GM12891 (cell line): ENCODE results near the gene LY6G6F.
"Not testable (repeated sequence)": the region's sequence is repeated elsewhere in the genome, so short reads cannot be mapped to it uniquely, and the experiment has no call there.

Experiments
- DNase-seq: peaks from one replicate; pipeline ENCODE4 v3.0.0; 2011; ENCODE audit warnings: low spot score; ENCODE audit not compliant: insufficient read length
- FAIRE-seq: peaks from 2 replicates; lab custom pipeline; 2011; peaks lifted over from hg19 to GRCh38; lab: Jason Lieb, UNC
- PAX5 ChIP-seq: IDR thresholded peaks from 2 replicates; pipeline ENCODE4 v1.6.1; 2011; ENCODE audit warnings: low read length, moderate library complexity, mild to moderate bottlenecking; ENCODE audit not compliant: insufficient read depth, severe bottlenecking
- POLR2A ChIP-seq: IDR thresholded peaks from 2 replicates; pipeline ENCODE4 v1.6.1; 2011; ENCODE audit warnings: low read depth, low read length, control low read depth
- POLR2AphosphoS5 ChIP-seq: IDR thresholded peaks from 2 replicates; pipeline ENCODE4 v1.6.1; 2011; ENCODE audit warnings: low read depth, low read length, control low read depth
- POU2F2 ChIP-seq: IDR thresholded peaks from 2 replicates; pipeline ENCODE4 v1.6.1; 2011; ENCODE audit warnings: low read depth, mild to moderate bottlenecking, control low read depth, low read length, moderate library complexity
- SPI1 ChIP-seq: IDR thresholded peaks from 2 replicates; pipeline ENCODE4 v1.6.1; 2011; ENCODE audit warnings: low read depth, low read length, control low read depth
- TAF1 ChIP-seq: IDR thresholded peaks from 2 replicates; pipeline ENCODE4 v1.6.1; 2011; ENCODE audit warnings: low read depth, low read length, control low read depth

LY6G6F gene

DNA sequence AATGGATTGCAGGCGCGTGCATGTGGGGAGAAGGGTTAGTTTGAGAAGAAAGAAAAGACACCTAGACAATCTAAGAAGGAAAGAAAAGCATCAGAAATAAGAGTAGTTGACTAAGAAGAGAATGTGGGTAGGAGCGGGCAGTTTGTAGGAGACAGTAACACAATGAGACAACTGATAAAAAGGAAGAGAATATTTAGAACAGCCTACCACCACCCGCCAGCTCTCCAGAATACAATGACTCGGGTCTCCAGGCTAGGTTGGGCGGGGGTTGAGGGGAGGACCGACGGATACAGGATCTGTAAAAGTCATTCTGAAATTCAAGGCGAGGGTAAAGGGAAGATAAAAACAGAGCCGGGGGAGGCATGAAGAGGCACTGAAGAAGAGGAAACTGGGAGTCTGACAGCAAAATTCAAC is 4.3 kb upstream of the LY6G6F start:
- TF ChIP-seq PAX5 (no peak), SPI1 (no peak), TAF1 (no peak), POU2F2 (no peak), POLR2AphosphoS5 (no peak), POLR2A (no peak)
- FAIRE-seq (no peak), DNase-seq (no peak)

DNA sequence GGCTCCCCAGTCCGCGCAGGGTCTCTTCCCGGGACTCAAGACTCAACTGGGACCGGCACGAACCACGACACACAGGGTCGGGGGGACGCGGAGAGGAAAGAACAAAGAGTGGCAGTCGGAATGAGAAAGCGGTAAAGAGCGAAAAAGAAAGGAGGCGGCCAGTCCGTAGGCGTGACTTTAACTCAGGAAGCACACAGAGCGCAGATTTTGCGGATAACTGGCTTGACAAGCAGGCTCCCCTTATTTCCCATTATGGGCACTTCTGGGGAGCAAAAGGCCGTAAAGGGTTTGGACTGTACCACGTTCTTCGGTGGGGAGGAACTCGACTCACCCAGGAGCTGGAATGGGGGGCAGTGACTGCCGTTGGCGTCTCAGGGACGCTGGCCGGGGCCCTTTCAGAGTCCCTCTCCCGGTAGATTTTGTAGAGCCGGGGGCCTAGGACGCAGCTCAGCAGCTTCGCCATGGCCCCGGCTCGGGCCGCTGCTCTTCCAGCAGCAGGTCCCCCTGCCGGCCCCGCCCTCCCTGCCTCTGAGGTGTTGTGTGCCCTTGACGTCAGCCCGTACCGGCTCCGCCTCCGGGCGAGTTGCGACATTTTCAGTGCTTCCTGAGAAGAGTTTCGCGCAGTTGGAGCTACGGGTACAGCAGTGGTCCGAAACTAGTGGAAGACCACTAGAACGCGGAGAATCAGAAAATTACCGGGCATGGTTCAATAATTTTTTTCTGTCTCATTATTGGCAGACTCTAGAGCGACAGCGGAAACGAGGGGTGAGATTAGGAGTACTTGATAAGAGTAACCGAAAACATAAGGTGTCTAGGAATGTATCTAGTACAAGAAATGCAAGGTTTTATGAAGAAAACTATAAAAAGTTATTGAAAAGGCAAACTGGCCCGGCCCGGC is 3.6 kb upstream of the LY6G6F start, which contains the start of gene ABHD16A:
Gene ABHD16A (minus strand): TSS at position 506 of the 898 bp plus-strand sequence. CDS start 43 bp downstream, at position 463.
- TF ChIP-seq POLR2A, result peak; percentile 76
- peak; percentile 31 for TF ChIP-seq PAX5
- TF ChIP-seq POU2F2, result no peak; the same call in 1 of the 2 replicates
- peak; percentile 47 for TF ChIP-seq TAF1
- TF ChIP-seq POLR2AphosphoS5, result peak; percentile 56; the same call in 1 of the 2 replicates
- no peak for TF ChIP-seq SPI1
- FAIRE-seq, result peak; percentile 98

DNA sequence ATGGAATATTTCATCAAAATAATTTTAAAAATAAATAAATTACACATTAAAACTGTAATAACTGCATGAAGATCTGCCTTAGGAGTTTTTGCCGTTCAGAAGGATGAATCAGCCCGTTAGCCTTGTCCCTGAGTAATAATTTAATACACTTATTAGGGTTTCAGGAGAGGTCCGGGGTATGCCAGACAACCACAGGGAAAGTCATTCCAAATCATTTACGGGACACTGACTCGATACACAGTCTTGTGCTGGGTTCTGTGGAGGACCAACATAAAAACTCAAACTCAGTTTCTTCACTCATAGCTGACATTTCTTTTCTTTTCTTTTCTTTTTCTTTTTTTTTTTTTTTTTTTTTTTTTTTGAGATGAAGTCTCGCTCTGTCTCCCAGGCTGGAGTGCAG is 735 bp upstream of the LY6G6F start:
- no peak for TF ChIP-seq PAX5
- no peak for FAIRE-seq

More for the DNA sequence above, 3.6 kb upstream of the LY6G6F start, which contains the start of gene ABHD16A:
- peak; percentile 96 for DNase-seq

DNA sequence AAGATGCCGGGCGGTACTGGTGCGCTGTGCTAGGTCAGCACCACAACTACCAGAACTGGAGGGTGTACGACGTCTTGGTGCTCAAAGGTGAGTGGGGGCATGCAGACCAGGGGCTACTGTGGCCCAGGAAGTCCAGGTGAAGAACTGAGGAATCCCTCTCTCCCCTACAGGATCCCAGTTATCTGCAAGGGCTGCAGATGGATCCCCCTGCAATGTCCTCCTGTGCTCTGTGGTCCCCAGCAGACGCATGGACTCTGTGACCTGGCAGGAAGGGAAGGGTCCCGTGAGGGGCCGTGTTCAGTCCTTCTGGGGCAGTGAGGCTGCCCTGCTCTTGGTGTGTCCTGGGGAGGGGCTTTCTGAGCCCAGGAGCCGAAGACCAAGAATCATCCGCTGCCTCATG is 1.0 kb downstream of the LY6G6F start:
- DNase-seq (no peak), FAIRE-seq (no peak)
- TF ChIP-seq SPI1 (no peak), PAX5 (no peak)

More for the DNA sequence above, 735 bp upstream of the LY6G6F start:
- no peak for DNase-seq

DNA sequence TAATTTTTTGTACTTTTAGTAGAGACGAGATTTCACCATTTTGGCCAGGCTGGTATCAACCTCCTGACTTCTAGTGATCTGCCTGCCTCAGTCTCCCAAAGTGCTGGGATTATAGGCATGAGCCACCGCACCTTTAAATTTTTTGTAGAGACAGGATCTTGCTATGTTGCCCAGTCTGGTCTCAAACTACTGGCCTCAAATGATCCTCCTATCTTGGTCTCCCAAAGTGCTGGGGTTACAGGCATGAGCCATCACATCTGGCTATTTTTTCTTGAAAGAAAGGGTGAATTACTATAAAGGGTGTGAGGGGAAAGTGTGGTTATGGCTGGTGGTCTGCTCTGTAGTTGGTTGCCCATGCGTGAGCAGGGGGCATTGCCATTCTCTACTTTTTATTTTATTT is 1.6 kb downstream of the LY6G6F start:
- FAIRE-seq (no peak), DNase-seq (no peak)
- TF ChIP-seq POLR2AphosphoS5 (no peak), SPI1 (no peak), POLR2A (no peak), POU2F2 (no peak), TAF1 (no peak), PAX5 (no peak)

DNA sequence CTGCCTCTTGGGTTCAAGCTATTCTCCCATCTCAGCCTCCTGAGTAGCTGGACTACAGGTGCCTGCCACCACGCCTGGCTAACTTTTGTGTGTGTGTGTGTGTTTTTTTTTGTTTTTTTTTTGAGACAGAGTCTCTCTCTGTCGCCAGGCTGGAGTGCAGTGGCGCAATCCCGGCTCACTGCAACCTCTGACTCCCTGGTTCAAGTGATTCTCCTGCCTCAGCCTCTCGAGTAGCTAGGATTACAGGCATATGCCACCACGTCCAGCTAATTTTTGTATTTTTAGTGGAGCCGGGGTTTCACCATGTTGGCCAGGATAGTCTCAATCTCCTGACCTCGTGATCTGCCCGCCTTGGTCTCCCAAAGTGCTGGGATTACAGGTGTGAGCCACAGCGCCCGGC is 2.5 kb downstream of the LY6G6F start:
- not testable (repeated sequence) for FAIRE-seq, DNase-seq

DNA sequence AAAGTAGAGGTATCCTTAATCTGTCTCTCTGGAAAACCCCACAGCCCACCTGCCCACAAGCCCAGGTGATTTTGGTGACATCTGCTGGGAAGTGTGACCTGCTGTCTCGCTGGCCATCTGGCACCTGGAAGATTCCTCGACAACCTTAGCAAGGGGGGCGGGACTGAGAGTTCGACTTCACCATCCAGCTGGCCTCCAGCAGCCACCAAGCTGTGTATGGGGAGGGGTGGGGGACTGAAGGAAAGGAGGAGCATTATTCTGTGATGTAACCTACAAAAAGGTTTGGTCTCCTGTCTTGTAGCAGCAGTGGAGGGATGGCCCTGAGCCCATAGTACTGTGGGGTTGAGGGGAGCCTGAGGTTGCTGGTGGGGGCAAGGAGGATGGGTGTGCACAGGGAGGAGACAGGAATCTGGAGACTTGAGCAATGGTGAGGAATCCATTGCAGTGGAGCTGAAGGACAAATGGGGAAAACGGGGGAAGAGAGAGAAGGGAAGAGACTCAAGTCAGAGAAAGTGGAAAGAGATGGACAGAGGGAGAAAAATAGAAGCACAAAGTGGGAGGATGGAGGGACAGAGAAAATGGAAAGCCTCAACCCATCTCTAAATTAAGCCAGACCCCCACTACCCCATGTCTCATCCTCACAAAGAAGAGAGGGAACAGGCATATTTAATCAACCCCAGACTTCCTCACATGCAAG is 4.0 kb downstream of the LY6G6F start:
- TF ChIP-seq TAF1 (no peak), POU2F2 (no peak), POLR2A (no peak), POLR2AphosphoS5 (no peak), PAX5 (no peak), SPI1 (no peak)
- FAIRE-seq (peak; percentile 38), DNase-seq (no peak)

DNA sequence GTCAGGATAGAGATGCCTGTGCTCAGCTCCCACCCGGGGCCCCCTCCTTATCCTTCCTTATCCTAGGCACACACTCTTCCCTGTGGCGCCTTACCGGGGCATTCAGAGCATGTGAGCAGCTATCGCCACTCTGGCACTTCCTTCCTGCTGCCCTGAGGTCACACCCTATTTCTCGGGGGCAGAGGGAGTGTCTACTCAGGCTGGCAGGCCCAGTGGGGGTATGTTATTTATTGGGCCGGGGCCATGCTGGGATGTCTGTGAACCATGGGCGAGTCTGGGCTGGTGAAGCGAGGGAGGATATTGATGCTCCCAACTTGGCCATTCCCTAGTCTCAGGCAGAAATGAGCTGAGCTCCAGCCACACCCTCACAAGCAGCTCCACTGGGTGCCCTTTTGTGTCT is 4.6 kb downstream of the LY6G6F start:
- FAIRE-seq (no peak), DNase-seq (no peak)
- no peak for TF ChIP-seq POU2F2
- TF ChIP-seq TAF1, result no peak
- TF ChIP-seq POLR2A, result no peak
- TF ChIP-seq POLR2AphosphoS5, result no peak
- TF ChIP-seq PAX5, result no peak
- no peak for TF ChIP-seq SPI1

DNA sequence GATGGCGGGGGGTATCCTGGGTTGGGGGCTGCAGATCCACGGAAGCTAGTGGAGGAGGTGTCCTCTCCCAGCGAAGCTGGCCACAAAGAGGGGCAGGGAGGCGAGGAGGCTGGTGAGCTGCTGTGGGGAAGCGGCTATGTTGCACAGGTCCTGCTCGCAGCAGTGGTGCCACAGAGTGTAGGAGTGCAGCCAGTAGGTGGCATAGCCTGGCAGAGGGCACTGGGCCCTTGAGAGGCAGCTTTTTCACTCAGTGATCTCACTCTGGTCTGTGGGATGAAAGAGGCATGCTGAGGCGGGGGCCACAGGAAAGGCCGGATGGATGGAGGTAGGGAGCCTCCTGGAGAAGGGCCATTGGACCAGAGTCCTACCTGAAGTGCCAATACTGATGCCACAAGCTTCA is 5.6 kb downstream of the LY6G6F start:
- no peak for FAIRE-seq
- DNase-seq, result no peak
- no peak for TF ChIP-seq PAX5
- TF ChIP-seq TAF1, result no peak
- no peak for TF ChIP-seq SPI1
- TF ChIP-seq POU2F2, result no peak
- no peak for TF ChIP-seq POLR2AphosphoS5
- no peak for TF ChIP-seq POLR2A

DNA sequence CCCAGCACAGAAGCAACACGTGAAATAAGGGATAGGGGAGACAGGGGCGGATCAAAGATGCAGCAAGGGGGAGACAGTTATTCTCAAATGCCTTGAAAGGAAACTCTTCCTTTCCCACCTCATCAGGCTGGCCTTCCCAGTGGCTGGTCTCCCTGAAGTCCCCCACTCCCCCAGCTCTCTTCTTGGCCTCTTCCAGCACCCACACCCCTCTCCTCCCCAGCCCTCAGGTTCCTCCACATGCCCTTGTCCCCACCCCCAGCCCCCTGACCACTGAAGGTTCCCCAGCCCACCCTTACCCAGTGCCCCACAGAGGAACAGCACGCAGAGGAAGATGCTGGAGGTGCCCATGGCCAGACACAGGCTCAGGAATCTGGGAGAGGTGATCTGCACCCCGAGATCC is 6.8 kb downstream of the LY6G6F start:
- TF ChIP-seq POU2F2, result no peak
- no peak for TF ChIP-seq POLR2A
- no peak for TF ChIP-seq TAF1
- TF ChIP-seq SPI1, result no peak
- TF ChIP-seq PAX5, result no peak
- DNase-seq, result no peak
- FAIRE-seq, result no peak

DNA sequence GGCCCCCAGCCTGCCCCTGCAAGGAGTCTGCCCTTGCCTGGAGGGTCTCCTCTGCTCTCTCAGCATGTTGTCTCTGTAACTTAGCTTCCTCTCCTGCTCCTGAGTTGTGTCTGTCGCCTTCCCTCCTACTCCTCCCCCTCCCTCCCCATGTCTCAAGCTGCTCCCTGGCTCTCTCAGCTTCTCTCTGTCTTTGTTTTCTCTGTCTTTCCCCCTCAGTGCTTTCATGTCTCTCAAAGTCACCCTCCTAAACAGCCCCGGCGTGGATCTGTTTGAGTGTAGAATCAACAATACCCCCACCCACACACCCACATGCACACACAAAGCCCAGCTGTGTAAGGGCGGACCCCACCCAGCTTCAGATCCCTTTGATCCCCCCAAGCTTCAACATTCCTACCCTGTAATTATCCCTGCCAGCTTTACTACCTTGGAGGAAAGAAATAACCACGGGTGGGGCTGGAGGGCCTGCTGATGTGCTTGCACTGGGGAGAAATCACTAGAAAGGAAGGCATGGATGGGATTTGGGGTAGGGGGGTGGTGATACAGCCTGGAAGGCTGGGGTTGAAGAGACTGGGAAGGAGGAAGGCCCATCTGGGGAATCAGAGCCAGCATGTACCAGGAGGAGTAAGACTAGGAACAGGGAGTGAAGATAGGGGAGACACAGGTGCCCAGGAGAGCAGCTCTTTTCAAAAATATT is 7.5 kb downstream of the LY6G6F start:
- FAIRE-seq, result no peak
- DNase-seq, result no peak
- TF ChIP-seq PAX5 (no peak), POU2F2 (no peak), SPI1 (no peak), TAF1 (no peak), POLR2AphosphoS5 (no peak), POLR2A (no peak)
